Small intestine (tissue), 16 donors: ENCODE measurements around the gene CENPO. TPM values are rescaled to one million over a fixed set of nuclear protein-coding genes. Genes with fewer than 3 reads are reported as not detected.

Experiments
- DNase-seq, 2 donors: peaks; one replicate each; pipeline versions ENCODE4 v3.0.0 to v3.0.0-alpha.2; 2013
- FAIRE-seq: peaks from 2 replicates; lab custom pipeline; 2012; peaks lifted over from hg19 to GRCh38; lab: Jason Lieb, UNC
- H3K27ac ChIP-seq, 3 donors: one replicate each; pipeline ENCODE4 v1.5.1; 2013; ENCODE audit warnings: low read length in 2 of 3, mild to moderate bottlenecking in 2 of 3, control low read depth in 1 of 3, inconsistent platforms in 1 of 3, low read depth in 1 of 3, moderate library complexity in 1 of 3
- H3K27me3 ChIP-seq, 3 donors: one replicate each; pipeline ENCODE4 v1.6.1; 2013; ENCODE audit warnings: low read length in 3 of 3, inconsistent platforms in 1 of 3; ENCODE audit not compliant: control insufficient read depth in 3 of 3, insufficient read depth in 3 of 3
- H3K36me3 ChIP-seq, 3 donors: one replicate each; pipeline ENCODE4 v1.6.1; 2013; ENCODE audit warnings: low read length in 3 of 3, inconsistent platforms in 1 of 3, low read depth in 1 of 3, mild to moderate bottlenecking in 1 of 3, moderate library complexity in 1 of 3; ENCODE audit not compliant: control insufficient read depth in 3 of 3, insufficient read depth in 2 of 3
- H3K4me1 ChIP-seq, 3 donors: one replicate each; pipeline ENCODE4 v1.6.1; 2013; ENCODE audit warnings: low read length in 2 of 3, inconsistent platforms in 1 of 3, low read depth in 1 of 3, mild to moderate bottlenecking in 1 of 3, moderate library complexity in 1 of 3; ENCODE audit not compliant: control insufficient read depth in 3 of 3, insufficient read depth in 2 of 3
- H3K4me3 ChIP-seq, 3 donors: one replicate each; pipeline ENCODE4 v1.5.1; 2013; ENCODE audit warnings: low read length in 3 of 3, control low read depth in 1 of 3, inconsistent platforms in 1 of 3, low read depth in 1 of 3, mild to moderate bottlenecking in 1 of 3, moderate library complexity in 1 of 3
- H3K9me3 ChIP-seq, 2 donors: one replicate each; pipeline ENCODE4 v1.6.1; 2013; ENCODE audit warnings: low read depth in 1 of 2, low read length in 1 of 2; ENCODE audit not compliant: control insufficient read depth in 2 of 2, insufficient read depth in 1 of 2
- WGBS, 3 donors: extraction: QIAGEN DNeasy Blood & Tissue Kit; methylation state at CpG; one replicate each; pipeline ENCODE4 v1.1.7; 2013; 5-methylcytosine and 5-hydroxymethylcytosine counted together
- long read RNA-seq, 10 donors: transcript quantifications; one replicate each; lab custom pipeline, GENCODE V29; 2026
- polyA plus RNA-seq, 4 donors: library from polyadenylated mRNA; stranded (reverse) in 3 of 4; unstranded in 1 of 4; fragments of 200-250 nt in 3 of 4; fragments of 120-200 nt in 1 of 4; gene quantifications; one replicate each; pipeline versions ENCODE4 v1.2.1 to v1.2.3, GENCODE V29; 2013
- donor health status: healthy with polysubstance abuse.
- donor health status: control.
- donor health status: control.
- donor health status: Bipolar disorder and iron deficiency.
- donor health status: healthy.

CENPO gene, protein sequence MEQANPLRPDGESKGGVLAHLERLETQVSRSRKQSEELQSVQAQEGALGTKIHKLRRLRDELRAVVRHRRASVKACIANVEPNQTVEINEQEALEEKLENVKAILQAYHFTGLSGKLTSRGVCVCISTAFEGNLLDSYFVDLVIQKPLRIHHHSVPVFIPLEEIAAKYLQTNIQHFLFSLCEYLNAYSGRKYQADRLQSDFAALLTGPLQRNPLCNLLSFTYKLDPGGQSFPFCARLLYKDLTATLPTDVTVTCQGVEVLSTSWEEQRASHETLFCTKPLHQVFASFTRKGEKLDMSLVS
- polyA plus RNA-seq, result 10 to 100 TPM in 1 of 4 donors, 1 to 10 TPM in 3; 1.4 to 10.4 (median 5.9) TPM
- long read RNA-seq, donor 1, result 0 reads
- long read RNA-seq, donor 2, result 0 reads
- long read RNA-seq, donor 3, result 0 reads
- long read RNA-seq, donor 4, result 0 reads
- long read RNA-seq, donor 5, result 0 reads
- long read RNA-seq, donor 6, result 0 reads
- long read RNA-seq, donor 7, result 0 reads
- long read RNA-seq, donor 8, partial matches to known transcripts, result 0 of 1 reads
- long read RNA-seq, donor 8, other reads (novel, unspliced or antisense), result 0 of 1 reads
- long read RNA-seq, donor 9, full-length matches to known transcripts, result 1 of 1 reads
- long read RNA-seq, donor 9, partial matches to known transcripts, result 0 of 1 reads
- long read RNA-seq, donor 9, other reads (novel, unspliced or antisense), result 0 of 1 reads
- long read RNA-seq, donor 10, full-length matches to known transcripts, result 1 of 1 reads
- long read RNA-seq, donor 10, partial matches to known transcripts, result 0 of 1 reads
- long read RNA-seq, donor 10, other reads (novel, unspliced or antisense), result 0 of 1 reads

DNA sequence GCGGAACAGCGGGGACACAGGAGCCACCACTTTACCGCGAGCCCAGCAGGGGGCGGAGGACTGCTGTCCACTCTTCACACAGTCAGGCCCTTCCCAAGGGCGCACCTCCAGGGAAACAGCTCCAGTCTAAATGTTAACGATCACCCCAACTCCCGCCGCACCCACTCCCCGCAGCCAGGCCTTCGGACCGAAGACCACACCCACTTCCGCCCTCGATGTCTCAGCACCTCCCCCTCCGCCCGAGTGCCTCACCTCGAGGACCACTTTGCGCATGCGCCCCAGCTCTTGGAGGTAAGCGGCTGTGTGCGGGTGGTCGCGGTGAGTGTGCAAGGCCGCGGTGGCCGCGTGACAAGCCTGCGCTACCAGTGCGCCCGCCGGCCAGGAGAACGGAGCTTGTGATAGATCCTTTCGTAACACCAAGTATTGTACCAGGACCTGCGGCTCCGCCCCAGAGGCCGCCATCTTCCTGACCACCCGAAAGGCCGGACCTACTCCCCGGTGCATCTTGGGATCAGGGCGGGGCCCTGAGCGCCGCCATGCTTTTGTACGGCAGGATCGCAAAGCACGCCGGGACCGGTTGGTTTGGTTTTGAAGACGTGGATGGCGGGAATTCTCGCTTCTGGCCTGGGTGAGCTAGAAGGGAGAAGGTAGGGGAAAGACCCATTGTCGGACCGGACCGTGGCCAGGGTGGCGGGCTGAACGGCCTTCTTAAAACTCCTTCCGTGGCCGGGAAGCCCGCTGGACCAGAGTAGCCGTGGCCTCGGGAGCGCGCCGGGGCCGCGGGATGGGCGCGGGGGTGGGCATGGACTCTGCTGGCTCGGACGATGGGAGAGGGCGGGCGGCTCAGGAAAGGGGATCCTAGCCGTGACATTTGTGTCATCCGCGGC, at the start of gene CENPO, which contains the start of gene PTRHD1:
Gene CENPO, plus strand, starts transcription at position 552 of the 887 bp plus-strand sequence. CDS start 495 bp downstream, outside the sequence.
Gene PTRHD1, minus strand, starts transcription at position 518 of the 887 bp plus-strand sequence. Its CDS starts 14 bp downstream, at position 504.
- H3K27ac ChIP-seq, result peak within 1 kb of the TSS; percentile 96 to 100 (median 96)
- FAIRE-seq, result no peak
- H3K36me3 ChIP-seq, result peaks cover 0 to 17% (median 0%) of the 10 kb centered on the region in 3 donors
- DNase-seq, result peak; percentile 99
- H3K27me3 ChIP-seq, result no peaks in the 10 kb centered on the region
- 0 to 1% (median 0%) methylated on average over 65 to 74 of the region's 74 CpGs for WGBS, 3 donors
- no peaks in the 10 kb centered on the region for H3K9me3 ChIP-seq
- peaks cover 0 to 9% (median 1%) of the 10 kb centered on the region in 3 donors for H3K4me1 ChIP-seq
- peak within 1 kb of the TSS; percentile 57 to 81 (median 74) for H3K4me3 ChIP-seq

DNA sequence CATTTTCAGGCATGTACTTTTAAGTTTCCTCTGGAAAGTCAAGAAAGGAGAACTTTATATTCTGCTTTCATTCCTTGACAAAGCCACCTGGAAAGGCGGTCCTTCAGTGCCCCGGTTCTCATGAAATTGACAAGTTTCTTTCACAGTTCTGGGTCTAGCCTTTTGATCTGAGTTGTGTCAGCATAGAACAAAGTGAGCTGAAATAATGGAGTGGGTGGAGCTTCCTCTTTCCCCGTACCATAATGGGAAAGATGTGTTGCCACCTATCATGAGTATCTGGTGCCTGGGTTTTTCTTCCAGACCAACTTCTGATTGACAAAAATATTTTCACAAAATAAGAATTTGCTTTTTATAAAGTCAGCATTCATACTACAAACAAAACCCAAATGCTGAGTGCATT, 49.3 kb upstream of the CENPO start:
- Histone ChIP-seq H3K4me1 (peaks cover 0 to 3% (median 0%) of the 10 kb centered on the region in 3 donors), H3K36me3 (peaks cover 2 to 21% (median 9%) of the 10 kb centered on the region in 3 donors), H3K4me3 (no peak overlapping the region), H3K9me3 (no peaks in the 10 kb centered on the region), H3K27me3 (no peaks in the 10 kb centered on the region), H3K27ac (no peak overlapping the region)
- 67 to 85% (median 79%) methylated on average over 3 of the region's 3 CpGs for WGBS, 3 donors
- no peak for FAIRE-seq
- no peak for DNase-seq

DNA sequence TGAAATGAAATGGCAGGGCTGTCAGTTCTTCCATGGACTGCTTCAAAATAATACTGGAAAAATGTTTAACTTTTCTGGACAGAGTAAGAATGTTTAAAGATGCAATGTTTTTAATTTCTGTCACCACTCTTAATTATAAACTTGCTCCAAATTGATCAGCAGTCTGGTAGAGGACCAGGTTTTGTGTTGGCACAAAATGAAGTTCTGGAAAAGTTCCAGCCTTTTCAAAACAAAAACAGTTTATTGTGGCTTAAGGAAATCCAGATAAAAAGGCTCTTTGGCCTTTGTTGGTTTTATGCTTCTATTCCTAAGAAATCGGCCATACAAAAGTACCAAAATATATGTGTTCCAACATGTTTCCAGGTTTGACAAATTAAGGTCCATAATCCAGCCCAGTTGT, 48.9 kb upstream of the CENPO start:
- Histone ChIP-seq H3K4me3 (no peak overlapping the region), H3K4me1 (peaks cover 0 to 3% (median 0%) of the 10 kb centered on the region in 3 donors), H3K27ac (no peak overlapping the region), H3K9me3 (no peaks in the 10 kb centered on the region), H3K27me3 (no peaks in the 10 kb centered on the region), H3K36me3 (peaks cover 2 to 24% (median 9%) of the 10 kb centered on the region in 3 donors)
- FAIRE-seq, result no peak
- 62 to 91% (median 82%) methylated on average over 1 of the region's 1 CpG for WGBS, 3 donors
- DNase-seq, result no peak

DNA sequence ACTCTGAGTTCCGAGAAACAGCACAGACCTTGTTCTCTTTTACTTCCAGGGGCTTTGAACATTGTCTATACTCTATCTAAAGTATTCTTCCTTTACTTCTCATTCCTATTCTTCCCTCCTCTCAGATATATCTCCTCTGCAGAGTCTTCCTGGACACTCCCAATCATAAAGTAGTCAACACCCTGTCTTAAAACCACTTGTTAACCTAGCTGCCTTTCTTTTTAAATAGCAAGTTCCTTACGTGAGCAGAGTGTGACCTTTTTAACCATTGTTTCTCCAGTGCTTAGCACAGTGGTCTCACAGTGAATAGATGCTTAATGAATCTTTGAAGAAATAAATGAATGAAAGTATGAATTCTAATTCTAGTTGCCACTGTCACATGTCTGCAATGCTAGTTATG, 47.4 kb upstream of the CENPO start:
- H3K9me3 ChIP-seq, result no peaks in the 10 kb centered on the region
- 81 to 85% (median 85%) methylated on average over 2 of the region's 2 CpGs for WGBS, 3 donors
- H3K27me3 ChIP-seq, result no peaks in the 10 kb centered on the region
- DNase-seq (peak in 1 of 2 donors; percentile 2), FAIRE-seq (no peak)
- no peak overlapping the region for H3K27ac ChIP-seq
- H3K4me3 ChIP-seq, result no peak overlapping the region
- H3K36me3 ChIP-seq, result peaks cover 2 to 24% (median 9%) of the 10 kb centered on the region in 3 donors
- H3K4me1 ChIP-seq, result peaks cover 0 to 3% (median 0%) of the 10 kb centered on the region in 3 donors

DNA sequence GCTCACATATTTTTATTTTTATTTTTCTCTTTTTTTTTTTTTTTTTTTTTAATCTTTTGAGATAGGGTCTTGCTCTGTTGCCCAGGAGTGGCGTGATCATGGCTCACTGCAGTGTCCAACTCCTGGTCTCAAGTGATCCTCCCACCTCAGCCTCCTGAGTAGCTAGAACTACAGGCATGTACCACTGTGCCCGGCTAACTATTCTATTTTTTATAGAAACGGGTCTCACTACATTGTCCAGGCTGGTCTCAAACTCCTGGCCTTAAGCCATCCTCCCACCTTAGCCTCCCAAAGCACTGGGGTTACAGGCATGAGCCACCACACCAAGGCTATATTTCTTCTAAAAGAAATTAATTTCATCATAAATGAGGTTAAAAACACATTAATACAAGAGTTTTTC, 45.9 kb upstream of the CENPO start:
- H3K4me3 ChIP-seq, result no peak overlapping the region
- H3K27ac ChIP-seq, result no peak overlapping the region
- no peaks in the 10 kb centered on the region for H3K9me3 ChIP-seq
- 96% methylated on average over 3 of the region's 3 CpGs for WGBS, 3 donors
- peaks cover 2 to 20% (median 12%) of the 10 kb centered on the region in 3 donors for H3K36me3 ChIP-seq
- no peak for FAIRE-seq
- H3K27me3 ChIP-seq, result no peaks in the 10 kb centered on the region
- peaks cover 0 to 3% (median 0%) of the 10 kb centered on the region in 3 donors for H3K4me1 ChIP-seq
- DNase-seq, result no peak

DNA sequence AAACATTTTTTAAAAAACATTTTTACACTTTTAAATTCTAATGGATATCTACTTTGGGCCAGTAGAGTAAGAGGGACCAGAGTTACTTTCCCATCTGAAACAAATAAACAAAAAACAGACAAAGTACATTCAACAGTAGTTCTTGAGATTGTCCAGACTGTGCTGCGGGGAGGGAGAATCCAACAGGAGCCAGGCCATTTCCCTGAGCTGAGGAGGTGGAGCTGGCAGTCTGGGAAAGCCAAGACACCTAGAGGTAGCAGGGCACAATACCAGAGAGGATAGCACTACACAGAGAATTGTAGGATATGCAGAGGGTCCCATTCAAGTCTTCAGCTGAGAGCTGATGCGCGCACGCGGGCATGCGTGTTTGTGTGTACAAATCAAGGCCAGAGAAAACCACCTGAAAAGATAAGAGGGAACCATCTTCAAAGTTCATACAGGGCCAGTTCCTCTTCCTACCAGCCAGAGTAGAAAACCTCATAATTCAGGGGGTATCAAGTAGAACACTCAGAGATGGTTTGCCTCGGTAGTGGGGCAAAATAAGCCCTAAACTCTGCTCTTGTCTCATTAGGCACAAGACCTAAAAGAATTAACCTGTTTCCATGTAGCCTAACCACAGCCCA, 44.0 kb upstream of the CENPO start:
- no peak for FAIRE-seq
- no peak for DNase-seq

DNA sequence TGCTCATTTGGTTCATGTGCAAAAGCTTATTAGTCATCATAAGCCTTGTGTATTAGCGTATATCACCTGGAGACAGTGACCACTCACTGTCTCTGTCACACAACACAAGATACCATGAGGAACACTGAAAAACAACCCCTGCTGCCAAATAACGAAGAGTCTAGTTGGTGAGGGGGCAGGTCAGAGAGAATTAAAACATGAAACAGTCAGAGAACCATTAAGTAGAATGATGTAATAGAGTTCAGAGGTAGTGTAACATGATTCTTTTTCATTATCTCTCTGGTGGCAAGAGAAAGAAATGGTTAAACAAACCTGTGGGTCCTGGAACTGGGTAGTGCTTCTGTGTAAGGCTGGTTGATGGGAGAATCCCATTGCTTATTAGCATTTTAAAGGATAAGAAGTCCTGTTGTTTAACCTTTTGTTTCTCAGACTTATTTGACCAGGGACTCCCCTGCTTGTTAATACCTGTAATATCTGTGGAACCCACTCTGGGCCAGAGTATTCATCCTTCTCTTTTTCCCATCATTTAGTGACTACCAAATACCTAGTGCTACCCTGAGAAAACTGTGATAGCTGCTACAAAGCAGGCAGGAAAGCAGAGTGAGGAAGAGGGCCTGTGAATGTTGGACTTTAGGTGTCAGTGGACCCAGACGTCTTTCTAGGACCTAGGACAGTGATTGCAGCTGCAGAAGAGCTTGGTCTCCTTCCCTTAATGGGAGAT, 38.1 kb upstream of the CENPO start:
- no peak overlapping the region for H3K4me3 ChIP-seq
- no peak overlapping the region for H3K27ac ChIP-seq
- H3K4me1 ChIP-seq, result no peaks in the 10 kb centered on the region
- WGBS, 3 donors, result 77 to 86% (median 79%) methylated on average over 3 of the region's 3 CpGs
- FAIRE-seq, result no peak
- no peaks in the 10 kb centered on the region for H3K9me3 ChIP-seq
- no peak for DNase-seq
- no peaks in the 10 kb centered on the region for H3K27me3 ChIP-seq
- peaks cover 11 to 21% (median 17%) of the 10 kb centered on the region in 3 donors for H3K36me3 ChIP-seq

More for the DNA sequence above, 44.0 kb upstream of the CENPO start:
- Histone ChIP-seq H3K4me3 (no peak overlapping the region), H3K36me3 (peaks cover 4 to 17% (median 14%) of the 10 kb centered on the region in 3 donors), H3K27me3 (no peaks in the 10 kb centered on the region), H3K9me3 (no peaks in the 10 kb centered on the region), H3K4me1 (no peaks in the 10 kb centered on the region), H3K27ac (no peak overlapping the region)
- WGBS, 3 donors, result 88 to 99% (median 95%) methylated on average over 7 of the region's 7 CpGs
